Hepatocyte (in vitro differentiated cells): ENCODE results near the gene FOSL2. TPM values are rescaled to one million over a fixed set of nuclear protein-coding genes. Genes with fewer than 3 reads are reported as not detected.
A peak's percentile ranks its signal among the peaks of the same experiment; 100 is the strongest.

Source experiments
- DNase-seq: peaks from one replicate; pipeline ENCODE4 v3.0.0-alpha.2; 2016; ENCODE audit warnings: low spot score
- H2AFZ ChIP-seq: fragments of 200-600 bp; sonication (generic); 2 replicates; pipeline ENCODE4 v1.6.0; 2016; ENCODE audit warnings: antibody characterized with exemption, mild to moderate bottlenecking
- H3K27ac ChIP-seq: fragments of 200-600 bp; sonication (generic); 2 replicates; pipeline ENCODE4 v1.5.1; 2016; ENCODE audit warnings: mild to moderate bottlenecking
- H3K27me3 ChIP-seq: fragments of 200-600 bp; sonication (generic); 2 replicates; pipeline ENCODE4 v1.6.1; 2016
- H3K36me3 ChIP-seq: fragments of 200-600 bp; sonication (generic); replicated peaks from 2 replicates; pipeline ENCODE4 v1.5.1; 2016; ENCODE audit warnings: low read depth; ENCODE audit not compliant: insufficient read depth
- H3K4me1 ChIP-seq: fragments of 200-600 bp; sonication (generic); 2 replicates; pipeline ENCODE4 v1.5.1; 2016; ENCODE audit warnings: mild to moderate bottlenecking, moderate library complexity; ENCODE audit not compliant: insufficient read depth
- H3K4me2 ChIP-seq: fragments of 200-600 bp; sonication (generic); 2 replicates; pipeline ENCODE4 v1.6.0; 2016
- H3K4me3 ChIP-seq: fragments of 200-600 bp; sonication (generic); 2 replicates; pipeline ENCODE4 v1.5.1; 2016; ENCODE audit warnings: mild to moderate bottlenecking
- H3K79me2 ChIP-seq: fragments of 200-600 bp; sonication (generic); 2 replicates; pipeline ENCODE4 v1.6.0; 2017; ENCODE audit warnings: mild to moderate bottlenecking
- H3K9me2 ChIP-seq: fragments of 200-600 bp; sonication (generic); replicated peaks from 2 replicates; pipeline ENCODE4 v1.6.0; 2017; ENCODE audit warnings: mild to moderate bottlenecking; ENCODE audit not compliant: insufficient read depth
- H3K9me3 ChIP-seq: fragments of 200-600 bp; sonication (generic); 2 replicates; pipeline ENCODE4 v1.5.1; 2016; ENCODE audit warnings: low read depth, mild to moderate bottlenecking
- H4K20me1 ChIP-seq: fragments of 200-600 bp; sonication (generic); 2 replicates; pipeline ENCODE4 v1.6.0; 2016; ENCODE audit warnings: mild to moderate bottlenecking; ENCODE audit not compliant: insufficient read depth, poor library complexity, severe bottlenecking
- EZH2 ChIP-seq: fragments of 200-600 bp; sonication (generic); IDR thresholded peaks from 2 replicates; pipeline ENCODE4 v1.6.1; 2016; ENCODE audit warnings: antibody characterized with exemption, mild to moderate bottlenecking, borderline replicate concordance
- EZH2phosphoT487 ChIP-seq: fragments of 200-600 bp; sonication (generic); IDR thresholded peaks from one replicate; pipeline ENCODE4 v1.6.1; 2018; ENCODE audit warnings: antibody characterized with exemption, mild to moderate bottlenecking, low read depth, moderate library complexity; ENCODE audit not compliant: unreplicated experiment, severe bottlenecking
- WGBS: methylation state at CpG from one replicate; pipeline ENCODE4 v1.1.6; 2016; ENCODE audit warnings: low lambda C conversion rate; ENCODE audit errors: missing lambda C conversion rate; 5-methylcytosine and 5-hydroxymethylcytosine counted together
- polyA plus RNA-seq: library from polyadenylated mRNA; unstranded; fragments of >200 nt; fragmentation: Nextera tagmentation; extraction: Ambion mirVana; gene quantifications from 2 replicates; pipeline ENCODE4 v1.2.1, GENCODE V29; 2016
- total RNA-seq: library from RNA; depleted of rRNA; stranded (reverse); fragments of >200 nt; gene quantifications from 2 replicates; pipeline ENCODE4 v1.2.3, GENCODE V29; 2014
- TF ChIP-seq, protein P1 (sequence below): fragments of 200-600 bp; sonication (generic); IDR thresholded peaks from 2 replicates; pipeline ENCODE4 v1.5.1; 2016; ENCODE audit warnings: antibody characterized with exemption, mild to moderate bottlenecking; ENCODE audit not compliant: poor library complexity

The FOSL2 gene
- total and polyA plus RNA-seq, 2 experiments from 2014 or later = 91.1 to 148 TPM

DNA sequence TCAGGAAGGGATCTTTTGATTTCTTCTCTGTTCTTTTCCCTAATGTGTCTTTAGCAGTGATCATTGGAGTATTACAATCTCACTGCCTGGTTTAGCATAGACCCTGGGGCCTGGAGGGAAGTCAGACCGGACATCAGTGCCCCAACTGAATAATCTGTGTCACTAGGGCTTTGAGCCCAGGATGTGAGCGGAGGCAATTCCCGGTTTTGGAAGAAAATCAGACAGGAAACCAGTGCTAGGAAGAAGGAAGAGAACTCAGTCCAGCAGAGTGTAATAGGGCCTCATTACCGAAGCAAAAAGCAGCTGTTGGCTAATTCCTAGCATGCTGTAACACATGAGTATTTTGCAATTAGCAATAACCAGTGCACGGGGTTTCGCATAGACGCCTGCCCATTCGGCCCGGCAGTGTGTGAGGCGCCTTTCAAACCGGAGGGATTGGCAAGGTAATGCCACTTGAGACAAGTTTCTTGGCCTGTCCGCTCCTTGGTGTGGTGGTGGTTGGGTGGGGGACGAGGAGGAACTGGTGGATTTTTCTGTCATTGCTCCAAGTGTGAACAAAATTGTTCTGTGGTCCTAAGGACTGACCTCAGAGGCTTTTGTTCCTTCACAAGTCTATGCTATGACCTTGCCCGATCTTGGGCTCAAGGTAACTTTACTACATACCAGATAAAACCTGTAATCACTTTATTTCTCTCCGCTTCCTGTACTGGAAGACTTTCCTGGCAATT, 2.8 kb downstream of the FOSL2 start:
- 19% methylated on average over 15 of the region's 15 CpGs for WGBS

DNA sequence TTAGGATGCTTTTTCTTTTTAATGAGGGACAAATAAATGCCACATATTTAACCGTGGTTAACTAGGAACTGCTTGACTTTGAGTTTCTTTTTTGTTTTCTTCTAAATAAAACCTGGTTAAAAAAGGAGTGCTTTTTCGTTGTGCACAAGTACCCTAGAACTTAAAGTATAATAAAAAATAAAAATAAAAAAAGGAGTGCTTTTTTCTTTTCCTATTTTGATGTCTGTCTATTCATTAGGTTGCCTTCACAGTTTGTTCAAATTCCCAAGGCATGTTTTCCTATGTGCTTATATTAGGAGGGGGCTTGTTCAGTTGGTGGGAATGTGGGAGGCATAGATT, 4.4 kb downstream of the FOSL2 start:
- TF ChIP-seq, protein P1, sequence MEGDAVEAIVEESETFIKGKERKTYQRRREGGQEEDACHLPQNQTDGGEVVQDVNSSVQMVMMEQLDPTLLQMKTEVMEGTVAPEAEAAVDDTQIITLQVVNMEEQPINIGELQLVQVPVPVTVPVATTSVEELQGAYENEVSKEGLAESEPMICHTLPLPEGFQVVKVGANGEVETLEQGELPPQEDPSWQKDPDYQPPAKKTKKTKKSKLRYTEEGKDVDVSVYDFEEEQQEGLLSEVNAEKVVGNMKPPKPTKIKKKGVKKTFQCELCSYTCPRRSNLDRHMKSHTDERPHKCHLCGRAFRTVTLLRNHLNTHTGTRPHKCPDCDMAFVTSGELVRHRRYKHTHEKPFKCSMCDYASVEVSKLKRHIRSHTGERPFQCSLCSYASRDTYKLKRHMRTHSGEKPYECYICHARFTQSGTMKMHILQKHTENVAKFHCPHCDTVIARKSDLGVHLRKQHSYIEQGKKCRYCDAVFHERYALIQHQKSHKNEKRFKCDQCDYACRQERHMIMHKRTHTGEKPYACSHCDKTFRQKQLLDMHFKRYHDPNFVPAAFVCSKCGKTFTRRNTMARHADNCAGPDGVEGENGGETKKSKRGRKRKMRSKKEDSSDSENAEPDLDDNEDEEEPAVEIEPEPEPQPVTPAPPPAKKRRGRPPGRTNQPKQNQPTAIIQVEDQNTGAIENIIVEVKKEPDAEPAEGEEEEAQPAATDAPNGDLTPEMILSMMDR = no peak
- no peak for TF ChIP-seq EZH2
- TF ChIP-seq EZH2phosphoT487 = no peak
- Histone ChIP-seq H3K4me3 (peak overlapping the region; percentile 27), H3K9me2 (no peaks in the 10 kb centered on the region), H3K27me3 (no peaks in the 10 kb centered on the region), H3K27ac (peak overlapping the region; percentile 100), H4K20me1 (peaks cover 77% of the 10 kb centered on the region), H3K4me1 (peaks cover 41% of the 10 kb centered on the region), H3K4me2 (peak overlapping the region; percentile 71), H2AFZ (no peak overlapping the region), H3K79me2 (peaks cover 90% of the 10 kb centered on the region), H3K36me3 (no peaks in the 10 kb centered on the region), H3K9me3 (no peaks in the 10 kb centered on the region)
- DNase-seq = no peak
- 36% methylated on average over 2 of the region's 2 CpGs for WGBS

More for the DNA sequence above, 2.8 kb downstream of the FOSL2 start:
- Histone ChIP-seq H3K27me3 (no peaks in the 10 kb centered on the region), H3K4me3 (peak overlapping the region; percentile 77), H2AFZ (no peak overlapping the region), H3K4me2 (peak overlapping the region; percentile 71), H3K4me1 (peaks cover 26% of the 10 kb centered on the region), H3K9me2 (no peaks in the 10 kb centered on the region), H3K27ac (peak overlapping the region; percentile 100), H3K36me3 (no peaks in the 10 kb centered on the region), H3K9me3 (no peaks in the 10 kb centered on the region), H4K20me1 (peaks cover 62% of the 10 kb centered on the region), H3K79me2 (peaks cover 75% of the 10 kb centered on the region)
- TF ChIP-seq EZH2 (no peak), EZH2phosphoT487 (no peak)
- TF ChIP-seq, protein P1 = no peak
- DNase-seq = peak; percentile 66

DNA sequence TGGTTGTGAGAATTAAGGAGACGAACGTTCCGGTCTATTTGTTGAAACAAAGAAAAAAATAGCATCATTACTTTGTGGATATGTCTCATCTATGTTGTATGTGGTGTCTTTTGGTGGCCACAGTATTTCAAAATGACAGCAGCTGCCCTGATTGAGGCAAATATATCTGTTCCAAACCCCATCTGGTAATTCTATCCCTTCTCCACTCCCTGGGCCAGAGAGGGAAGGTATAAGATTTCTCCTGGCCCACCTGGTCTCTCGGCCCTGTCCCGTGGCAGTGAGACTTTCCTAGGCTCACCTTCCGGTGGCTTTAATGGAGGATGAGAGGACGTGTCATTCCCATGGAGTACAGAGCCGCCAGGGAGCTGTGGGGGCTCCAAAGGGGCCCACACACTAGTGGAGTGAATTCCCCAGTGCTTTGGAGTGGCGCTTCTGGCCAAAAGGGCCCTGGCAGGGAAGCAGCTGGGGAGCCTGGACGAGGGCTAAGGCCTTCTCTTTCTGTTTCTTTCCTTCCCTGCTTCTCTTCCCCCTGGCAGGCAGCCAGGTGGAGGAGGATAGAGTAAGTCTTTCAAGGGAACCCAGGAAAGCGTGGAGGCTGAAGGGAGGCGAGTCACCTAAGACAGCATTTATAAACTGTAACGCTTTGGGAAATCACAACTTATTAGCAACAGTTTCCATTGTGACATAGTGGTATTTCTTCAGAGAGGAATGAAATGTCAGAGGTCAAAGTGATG, 5.6 kb downstream of the FOSL2 start:
- Histone ChIP-seq H2AFZ (no peak overlapping the region), H3K9me3 (no peaks in the 10 kb centered on the region), H3K4me1 (peaks cover 48% of the 10 kb centered on the region), H3K79me2 (peaks cover 98% of the 10 kb centered on the region), H3K4me2 (peak overlapping the region; percentile 71), H3K9me2 (no peaks in the 10 kb centered on the region), H3K27me3 (no peaks in the 10 kb centered on the region), H3K4me3 (peak overlapping the region; percentile 27), H3K36me3 (no peaks in the 10 kb centered on the region), H4K20me1 (peaks cover 90% of the 10 kb centered on the region), H3K27ac (peak overlapping the region; percentile 100)
- no peak for TF ChIP-seq EZH2phosphoT487
- 63% methylated on average over 13 of the region's 13 CpGs for WGBS
- no peak for DNase-seq

- Histone ChIP-seq H3K36me3 (no peaks in the 10 kb centered on the region), H2AFZ (no peak overlapping the region), H3K9me3 (no peaks in the 10 kb centered on the region), H3K9me2 (no peaks in the 10 kb centered on the region), H3K27me3 (no peaks in the 10 kb centered on the region), H3K27ac (peak overlapping the region; percentile 100), H3K4me3 (no peak overlapping the region), H3K79me2 (peaks cover 98% of the 10 kb centered on the region), H3K4me1 (peaks cover 48% of the 10 kb centered on the region), H4K20me1 (peaks cover 98% of the 10 kb centered on the region), H3K4me2 (peak overlapping the region; percentile 71)
- TF ChIP-seq, protein P1 = no peak
- TF ChIP-seq EZH2phosphoT487 = no peak
- TF ChIP-seq EZH2 = no peak
- DNase-seq = no peak
- 83% methylated on average over 11 of the region's 11 CpGs for WGBS
Measured at GRCh38 chr2:28399289-28399688, 6.6 kb downstream of the FOSL2 start.
